Endothelial cell of umbilical vein (primary cell): Measurements from ENCODE around the gene VPS8. TPM values are rescaled to one million over a fixed set of nuclear protein-coding genes. Genes with fewer than 3 reads are reported as not detected.

Experiments used
- BruUV-seq: library from RNA; stranded (reverse); fragments of 400-500 nt; replicated peaks from 2 replicates; lab custom pipeline; 2021; lab: Mats Ljungman, UMichigan
- CTCF ChIA-PET: fragments of 300-600, 350-600 bp; sonication (Branson Sonifier 250); formaldehyde crosslinking; loops from one replicate; lab custom pipeline; 2021; ENCODE audit warnings: antibody characterized with exemption, inconsistent platforms; lab: Charles Lee
- POLR2A ChIA-PET: fragments of 300-600, 350-600 bp; sonication (Branson Sonifier 250); formaldehyde crosslinking; loops from one replicate; lab custom pipeline; 2021; ENCODE audit warnings: antibody characterized with exemption, inconsistent platforms; lab: Charles Lee
- DNase-seq: peaks from one replicate; pipeline ENCODE4 v3.0.0-alpha.2; 2011; ENCODE audit warnings: low read depth, low spot score
- FAIRE-seq: peaks from 2 replicates; lab custom pipeline; 2011; peaks lifted over from hg19 to GRCh38; lab: Jason Lieb, UNC
- H2AFZ ChIP-seq: 2 replicates; pipeline ENCODE4 v1.6.0; 2012; ENCODE audit warnings: low read depth, low read length, control low read depth, inconsistent platforms
- H3K27ac ChIP-seq: 2 replicates; pipeline ENCODE4 v1.5.1; 2011; ENCODE audit warnings: low read depth, mild to moderate bottlenecking, control low read depth, low read length, moderate library complexity; ENCODE audit not compliant: insufficient read depth
- H3K27me3 ChIP-seq, 2 experiments: 2 replicates each; pipeline versions ENCODE4 v1.6.0 to v1.6.1; 2011; ENCODE audit warnings: low read length in 2 of 2, mixed read lengths in 1 of 2; ENCODE audit not compliant: control insufficient read depth in 2 of 2, insufficient read depth in 2 of 2
- H3K36me3 ChIP-seq, 2 experiments: 2 replicates in 1 of 2; 3 replicates in 1 of 2; pipeline ENCODE4 v1.5.1; 2011; ENCODE audit warnings: low read length in 2 of 2, mild to moderate bottlenecking in 1 of 2, moderate library complexity in 1 of 2; ENCODE audit not compliant: control insufficient read depth in 2 of 2, insufficient read depth in 2 of 2; ENCODE audit errors: extremely low read depth in 1 of 2
- H3K4me1 ChIP-seq: 3 replicates; pipeline ENCODE4 v1.5.1; 2011; ENCODE audit warnings: mild to moderate bottlenecking, low read length; ENCODE audit not compliant: control insufficient read depth, insufficient read depth; ENCODE audit errors: extremely low read depth
- H3K4me2 ChIP-seq: 2 replicates; pipeline ENCODE4 v1.6.1; 2011; ENCODE audit warnings: low read length, control low read depth, mixed read lengths; ENCODE audit not compliant: insufficient read depth
- H3K4me3 ChIP-seq, 3 experiments: fragments of 200-600 bp in 1 of 3; sonication (generic), shearing (Covaris generic) in 1 of 3; replicated peaks in 1 of 3; 2 replicates each; pipeline ENCODE4 v1.5.1; 2011 to 2016; ENCODE audit warnings: control low read depth in 3 of 3, low read length in 3 of 3, mild to moderate bottlenecking in 2 of 3, inconsistent platforms in 1 of 3, low read depth in 1 of 3, moderate library complexity in 1 of 3; ENCODE audit not compliant: insufficient read depth in 1 of 3
- H3K79me2 ChIP-seq: 2 replicates; pipeline ENCODE4 v1.6.0; 2012; ENCODE audit warnings: low read length, inconsistent platforms; ENCODE audit not compliant: control insufficient read depth, insufficient read depth
- H3K9ac ChIP-seq: replicated peaks from 2 replicates; pipeline ENCODE3; 2011; ENCODE audit warnings: low read length, control low read depth; ENCODE audit not compliant: insufficient read depth; ENCODE audit errors: extremely low read depth
- H3K9me1 ChIP-seq: replicated peaks from 3 replicates; pipeline ENCODE4 v1.6.0; 2011; ENCODE audit warnings: mild to moderate bottlenecking, low read length; ENCODE audit not compliant: control insufficient read depth, insufficient read depth; ENCODE audit errors: extremely low read depth
- H3K9me3 ChIP-seq: replicated peaks from 2 replicates; pipeline ENCODE4 v1.5.1; 2012; ENCODE audit warnings: low read length, inconsistent platforms; ENCODE audit not compliant: control insufficient read depth, insufficient read depth
- H4K20me1 ChIP-seq: replicated peaks from 2 replicates; pipeline ENCODE3; 2011; ENCODE audit warnings: mild to moderate bottlenecking, low read length; ENCODE audit not compliant: control insufficient read depth, insufficient read depth; ENCODE audit errors: extremely low read depth
- EZH2 ChIP-seq: IDR thresholded peaks from 2 replicates; pipeline ENCODE4 v1.6.1; 2012; ENCODE audit warnings: borderline replicate concordance, low read depth, mild to moderate bottlenecking, moderate library complexity, low read length, inconsistent platforms; ENCODE audit not compliant: severe bottlenecking
- FOS ChIP-seq: IDR thresholded peaks from 2 replicates; pipeline ENCODE4 v1.6.1; 2011; ENCODE audit warnings: mild to moderate bottlenecking, low read length, moderate library complexity, borderline replicate concordance; ENCODE audit not compliant: insufficient read depth
- GATA2 ChIP-seq: IDR thresholded peaks from 2 replicates; pipeline ENCODE4 v1.7.0; 2011; ENCODE audit warnings: low read depth, mild to moderate bottlenecking, moderate library complexity, mixed read lengths, low read length; ENCODE audit not compliant: insufficient read length, insufficient read depth
- JUN ChIP-seq: IDR thresholded peaks from 2 replicates; pipeline ENCODE4 v1.6.1; 2011; ENCODE audit warnings: borderline replicate concordance, low read depth; ENCODE audit not compliant: insufficient read length, insufficient read depth
- MYC ChIP-seq: IDR thresholded peaks from one replicate; pipeline ENCODE4 v1.6.1; 2011; ENCODE audit warnings: mild to moderate bottlenecking, low read depth, low read length
- POLR2A ChIP-seq: IDR thresholded peaks from 2 replicates; pipeline ENCODE4 v1.6.1; 2012; ENCODE audit warnings: low read depth, mild to moderate bottlenecking, control low read depth, low read length
- POLR2AphosphoS5 ChIP-seq: IDR thresholded peaks from 2 replicates; pipeline ENCODE4 v1.6.1; 2012; ENCODE audit warnings: low read depth, mild to moderate bottlenecking, control low read depth, low read length, moderate library complexity; ENCODE audit not compliant: insufficient read depth
- dilution Hi-C: fragments of 300-500 bp; cut with MboI; formaldehyde crosslinking; loops from one replicate; pipeline ENCODE4 v1.15.0; 2019; ENCODE audit warnings: low sequenced_read_pairs; ENCODE audit not compliant: extremely low pct_ligation_motif_present
- intact Hi-C: fragments of 100-400 bp; cut with micrococcal nuclease; formaldehyde crosslinking; loops from one replicate; pipeline ENCODE4 v1.10.0; 2022
- polyA plus RNA-seq, 4 experiments: library from polyadenylated mRNA; depleted of rRNA in 3 of 4; stranded (reverse) in 3 of 4; unstranded in 1 of 4; fragments of >200 nt; gene quantifications; 2 replicates each; pipeline versions ENCODE4 v1.2.1 to v1.2.3, GENCODE V29; 2011 to 2012; ENCODE audit warnings: missing spikeins in 1 of 4
- total RNA-seq: library from RNA; stranded (reverse); gene quantifications from 2 replicates; pipeline ENCODE4 v1.2.3, GENCODE V29; 2021
- TF ChIP-seq, protein P1 (sequence below): IDR thresholded peaks from 2 replicates; pipeline ENCODE4 v1.6.1; 2011; ENCODE audit not compliant: insufficient read depth, insufficient read length
- TF ChIP-seq, protein P2 (sequence below), 2 donors: IDR thresholded peaks; 1 replicate in 1 of 2; 2 replicates in 1 of 2; pipeline ENCODE4 v1.5.1; 2011; ENCODE audit warnings: low read length in 2 of 2, mild to moderate bottlenecking in 2 of 2, moderate library complexity in 2 of 2, control low read depth in 1 of 2, inconsistent platforms in 1 of 2, low read depth in 1 of 2; ENCODE audit not compliant: insufficient read depth in 1 of 2; ENCODE audit errors: extremely low read depth in 1 of 2

VPS8 gene
- total and polyA plus RNA-seq, 2 donors (not counting 3 experiments of a cell fraction or from before 2014, with no cell fraction given) = 13.7 to 51.6 TPM

DNA sequence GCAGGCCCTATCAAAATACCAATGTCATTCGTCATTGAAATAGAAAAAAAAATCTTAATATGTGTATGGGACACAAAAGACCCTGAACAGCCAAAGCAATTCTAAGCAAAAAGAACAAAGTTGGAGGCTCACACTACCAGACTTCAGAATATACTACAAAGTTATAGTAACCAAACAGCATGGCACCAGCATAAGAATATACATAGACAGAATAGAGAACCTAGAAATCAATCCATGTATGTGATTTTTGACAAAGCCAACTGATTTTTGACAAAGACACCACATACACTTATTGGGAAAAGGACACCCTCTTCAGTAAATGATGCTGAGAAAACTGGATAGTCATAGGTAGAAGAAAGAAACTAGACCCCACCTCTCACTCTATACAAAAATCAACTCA, 245.9 kb downstream of the VPS8 start:
- Histone ChIP-seq H3K9me3 (no peaks in the 10 kb centered on the region), H3K27ac (no peak overlapping the region), H3K4me3 (no peak overlapping the region), H3K9ac (no peak overlapping the region), H3K27me3 (no peaks in the 10 kb centered on the region), H3K79me2 (no peaks in the 10 kb centered on the region), H4K20me1 (no peaks in the 10 kb centered on the region), H3K36me3 (no peaks in the 10 kb centered on the region), H3K4me1 (peaks cover 3% of the 10 kb centered on the region), H3K4me2 (no peak overlapping the region), H2AFZ (no peak overlapping the region), H3K9me1 (no peaks in the 10 kb centered on the region)
- intact Hi-C loops = no loop called here
- CTCF ChIA-PET = no interaction called here
- dilution Hi-C loops = no loop called here
- POLR2A ChIA-PET = no interaction called here
- TF ChIP-seq, protein P1, sequence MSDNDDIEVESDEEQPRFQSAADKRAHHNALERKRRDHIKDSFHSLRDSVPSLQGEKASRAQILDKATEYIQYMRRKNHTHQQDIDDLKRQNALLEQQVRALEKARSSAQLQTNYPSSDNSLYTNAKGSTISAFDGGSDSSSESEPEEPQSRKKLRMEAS = no peak
- TF ChIP-seq POLR2A (no peak), POLR2AphosphoS5 (no peak), JUN (no peak), FOS (no peak), MYC (no peak), GATA2 (no peak), EZH2 (no peak)
- TF ChIP-seq, protein P2, sequence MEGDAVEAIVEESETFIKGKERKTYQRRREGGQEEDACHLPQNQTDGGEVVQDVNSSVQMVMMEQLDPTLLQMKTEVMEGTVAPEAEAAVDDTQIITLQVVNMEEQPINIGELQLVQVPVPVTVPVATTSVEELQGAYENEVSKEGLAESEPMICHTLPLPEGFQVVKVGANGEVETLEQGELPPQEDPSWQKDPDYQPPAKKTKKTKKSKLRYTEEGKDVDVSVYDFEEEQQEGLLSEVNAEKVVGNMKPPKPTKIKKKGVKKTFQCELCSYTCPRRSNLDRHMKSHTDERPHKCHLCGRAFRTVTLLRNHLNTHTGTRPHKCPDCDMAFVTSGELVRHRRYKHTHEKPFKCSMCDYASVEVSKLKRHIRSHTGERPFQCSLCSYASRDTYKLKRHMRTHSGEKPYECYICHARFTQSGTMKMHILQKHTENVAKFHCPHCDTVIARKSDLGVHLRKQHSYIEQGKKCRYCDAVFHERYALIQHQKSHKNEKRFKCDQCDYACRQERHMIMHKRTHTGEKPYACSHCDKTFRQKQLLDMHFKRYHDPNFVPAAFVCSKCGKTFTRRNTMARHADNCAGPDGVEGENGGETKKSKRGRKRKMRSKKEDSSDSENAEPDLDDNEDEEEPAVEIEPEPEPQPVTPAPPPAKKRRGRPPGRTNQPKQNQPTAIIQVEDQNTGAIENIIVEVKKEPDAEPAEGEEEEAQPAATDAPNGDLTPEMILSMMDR (IDR thresholded peaks at IDR 0.05; ENCODE audit: extremely low read depth in 1 of 2, insufficient read depth in 1 of 2, low read depth in 1 of 2, low read length in 2 of 2) = no peak
- DNase-seq (no peak), FAIRE-seq (no peak)
- no TSS peak for BruUV-seq
